Endothelial cell of umbilical vein (primary cell): ENCODE results near the gene OAS3. TPM values are rescaled to one million over a fixed set of nuclear protein-coding genes. Genes with fewer than 3 reads are reported as not detected.

Experiments used
- BruUV-seq: library from RNA; stranded (reverse); fragments of 400-500 nt; replicated peaks from 2 replicates; lab custom pipeline; 2021; lab: Mats Ljungman, UMichigan
- CTCF ChIA-PET: fragments of 300-600, 350-600 bp; sonication (Branson Sonifier 250); formaldehyde crosslinking; loops from one replicate; lab custom pipeline; 2021; ENCODE audit warnings: antibody characterized with exemption, inconsistent platforms; lab: Charles Lee
- POLR2A ChIA-PET: fragments of 300-600, 350-600 bp; sonication (Branson Sonifier 250); formaldehyde crosslinking; loops from one replicate; lab custom pipeline; 2021; ENCODE audit warnings: antibody characterized with exemption, inconsistent platforms; lab: Charles Lee
- DNase-seq: peaks from one replicate; pipeline ENCODE4 v3.0.0-alpha.2; 2011; ENCODE audit warnings: low read depth, low spot score
- FAIRE-seq: peaks from 2 replicates; lab custom pipeline; 2011; peaks lifted over from hg19 to GRCh38; lab: Jason Lieb, UNC
- H2AFZ ChIP-seq: 2 replicates; pipeline ENCODE4 v1.6.0; 2012; ENCODE audit warnings: low read depth, low read length, control low read depth, inconsistent platforms
- H3K27ac ChIP-seq: 2 replicates; pipeline ENCODE4 v1.5.1; 2011; ENCODE audit warnings: low read depth, mild to moderate bottlenecking, control low read depth, low read length, moderate library complexity; ENCODE audit not compliant: insufficient read depth
- H3K27me3 ChIP-seq, 2 experiments: 2 replicates each; pipeline versions ENCODE4 v1.6.0 to v1.6.1; 2011; ENCODE audit warnings: low read length in 2 of 2, mixed read lengths in 1 of 2; ENCODE audit not compliant: control insufficient read depth in 2 of 2, insufficient read depth in 2 of 2
- H3K36me3 ChIP-seq, 2 experiments: 2 replicates in 1 of 2; 3 replicates in 1 of 2; pipeline ENCODE4 v1.5.1; 2011; ENCODE audit warnings: low read length in 2 of 2, mild to moderate bottlenecking in 1 of 2, moderate library complexity in 1 of 2; ENCODE audit not compliant: control insufficient read depth in 2 of 2, insufficient read depth in 2 of 2; ENCODE audit errors: extremely low read depth in 1 of 2
- H3K4me1 ChIP-seq: 3 replicates; pipeline ENCODE4 v1.5.1; 2011; ENCODE audit warnings: mild to moderate bottlenecking, low read length; ENCODE audit not compliant: control insufficient read depth, insufficient read depth; ENCODE audit errors: extremely low read depth
- H3K4me2 ChIP-seq: 2 replicates; pipeline ENCODE4 v1.6.1; 2011; ENCODE audit warnings: low read length, control low read depth, mixed read lengths; ENCODE audit not compliant: insufficient read depth
- H3K4me3 ChIP-seq, 3 experiments: fragments of 200-600 bp in 1 of 3; sonication (generic), shearing (Covaris generic) in 1 of 3; replicated peaks in 1 of 3; 2 replicates each; pipeline ENCODE4 v1.5.1; 2011 to 2016; ENCODE audit warnings: control low read depth in 3 of 3, low read length in 3 of 3, mild to moderate bottlenecking in 2 of 3, inconsistent platforms in 1 of 3, low read depth in 1 of 3, moderate library complexity in 1 of 3; ENCODE audit not compliant: insufficient read depth in 1 of 3
- H3K79me2 ChIP-seq: 2 replicates; pipeline ENCODE4 v1.6.0; 2012; ENCODE audit warnings: low read length, inconsistent platforms; ENCODE audit not compliant: control insufficient read depth, insufficient read depth
- H3K9ac ChIP-seq: replicated peaks from 2 replicates; pipeline ENCODE3; 2011; ENCODE audit warnings: low read length, control low read depth; ENCODE audit not compliant: insufficient read depth; ENCODE audit errors: extremely low read depth
- H3K9me1 ChIP-seq: replicated peaks from 3 replicates; pipeline ENCODE4 v1.6.0; 2011; ENCODE audit warnings: mild to moderate bottlenecking, low read length; ENCODE audit not compliant: control insufficient read depth, insufficient read depth; ENCODE audit errors: extremely low read depth
- H3K9me3 ChIP-seq: replicated peaks from 2 replicates; pipeline ENCODE4 v1.5.1; 2012; ENCODE audit warnings: low read length, inconsistent platforms; ENCODE audit not compliant: control insufficient read depth, insufficient read depth
- H4K20me1 ChIP-seq: replicated peaks from 2 replicates; pipeline ENCODE3; 2011; ENCODE audit warnings: mild to moderate bottlenecking, low read length; ENCODE audit not compliant: control insufficient read depth, insufficient read depth; ENCODE audit errors: extremely low read depth
- EZH2 ChIP-seq: IDR thresholded peaks from 2 replicates; pipeline ENCODE4 v1.6.1; 2012; ENCODE audit warnings: borderline replicate concordance, low read depth, mild to moderate bottlenecking, moderate library complexity, low read length, inconsistent platforms; ENCODE audit not compliant: severe bottlenecking
- FOS ChIP-seq: IDR thresholded peaks from 2 replicates; pipeline ENCODE4 v1.6.1; 2011; ENCODE audit warnings: mild to moderate bottlenecking, low read length, moderate library complexity, borderline replicate concordance; ENCODE audit not compliant: insufficient read depth
- GATA2 ChIP-seq: IDR thresholded peaks from 2 replicates; pipeline ENCODE4 v1.7.0; 2011; ENCODE audit warnings: low read depth, mild to moderate bottlenecking, moderate library complexity, mixed read lengths, low read length; ENCODE audit not compliant: insufficient read length, insufficient read depth
- JUN ChIP-seq: IDR thresholded peaks from 2 replicates; pipeline ENCODE4 v1.6.1; 2011; ENCODE audit warnings: borderline replicate concordance, low read depth; ENCODE audit not compliant: insufficient read length, insufficient read depth
- MYC ChIP-seq: IDR thresholded peaks from one replicate; pipeline ENCODE4 v1.6.1; 2011; ENCODE audit warnings: mild to moderate bottlenecking, low read depth, low read length
- POLR2A ChIP-seq: IDR thresholded peaks from 2 replicates; pipeline ENCODE4 v1.6.1; 2012; ENCODE audit warnings: low read depth, mild to moderate bottlenecking, control low read depth, low read length
- POLR2AphosphoS5 ChIP-seq: IDR thresholded peaks from 2 replicates; pipeline ENCODE4 v1.6.1; 2012; ENCODE audit warnings: low read depth, mild to moderate bottlenecking, control low read depth, low read length, moderate library complexity; ENCODE audit not compliant: insufficient read depth
- dilution Hi-C: fragments of 300-500 bp; cut with MboI; formaldehyde crosslinking; loops from one replicate; pipeline ENCODE4 v1.15.0; 2019; ENCODE audit warnings: low sequenced_read_pairs; ENCODE audit not compliant: extremely low pct_ligation_motif_present
- intact Hi-C: fragments of 100-400 bp; cut with micrococcal nuclease; formaldehyde crosslinking; loops from one replicate; pipeline ENCODE4 v1.10.0; 2022
- polyA plus RNA-seq, 4 experiments: library from polyadenylated mRNA; depleted of rRNA in 3 of 4; stranded (reverse) in 3 of 4; unstranded in 1 of 4; fragments of >200 nt; gene quantifications; 2 replicates each; pipeline versions ENCODE4 v1.2.1 to v1.2.3, GENCODE V29; 2011 to 2012; ENCODE audit warnings: missing spikeins in 1 of 4
- total RNA-seq: library from RNA; stranded (reverse); gene quantifications from 2 replicates; pipeline ENCODE4 v1.2.3, GENCODE V29; 2021
- TF ChIP-seq, protein P1 (sequence below): IDR thresholded peaks from 2 replicates; pipeline ENCODE4 v1.6.1; 2011; ENCODE audit not compliant: insufficient read depth, insufficient read length
- TF ChIP-seq, protein P2 (sequence below), 2 donors: IDR thresholded peaks; 1 replicate in 1 of 2; 2 replicates in 1 of 2; pipeline ENCODE4 v1.5.1; 2011; ENCODE audit warnings: low read length in 2 of 2, mild to moderate bottlenecking in 2 of 2, moderate library complexity in 2 of 2, control low read depth in 1 of 2, inconsistent platforms in 1 of 2, low read depth in 1 of 2; ENCODE audit not compliant: insufficient read depth in 1 of 2; ENCODE audit errors: extremely low read depth in 1 of 2

Gene OAS3
- total and polyA plus RNA-seq, 2 donors (not counting 3 experiments of a cell fraction or from before 2014, with no cell fraction given) = 13.1 to 19.8 TPM

DNA sequence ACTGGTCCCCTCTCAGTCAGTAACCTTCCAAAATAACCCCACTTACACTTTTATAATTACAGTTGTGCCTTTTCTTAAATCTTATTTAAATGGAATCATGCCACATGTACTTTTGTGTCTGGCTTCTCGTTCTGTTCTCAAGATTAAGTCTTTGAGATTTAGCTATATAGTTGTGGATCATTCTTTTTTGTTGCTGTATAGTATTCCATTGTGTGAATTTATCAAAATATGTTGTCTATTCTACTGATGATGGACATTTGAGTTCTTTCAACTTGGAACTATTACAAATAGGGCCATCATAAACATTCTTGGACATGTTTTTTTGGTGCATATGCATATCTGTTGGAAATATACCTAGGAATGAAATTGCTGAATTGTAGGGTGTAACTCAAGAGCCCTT is 9.0 kb downstream of the OAS3 start:
- no peak overlapping the region for H3K27ac ChIP-seq
- intact Hi-C loops (no loop called here), dilution Hi-C loops (no loop called here)
- no peaks in the 10 kb centered on the region for H3K9me1 ChIP-seq
- no peak overlapping the region for H2AFZ ChIP-seq
- no peak overlapping the region for H3K9ac ChIP-seq
- no peaks in the 10 kb centered on the region for H3K27me3 ChIP-seq
- no peaks in the 10 kb centered on the region for H4K20me1 ChIP-seq
- DNase-seq (no peak), FAIRE-seq (no peak)
- TF ChIP-seq MYC (no peak), JUN (no peak), EZH2 (no peak), FOS (no peak), GATA2 (no peak), POLR2A (no peak), POLR2AphosphoS5 (no peak)
- TF ChIP-seq, protein P1, sequence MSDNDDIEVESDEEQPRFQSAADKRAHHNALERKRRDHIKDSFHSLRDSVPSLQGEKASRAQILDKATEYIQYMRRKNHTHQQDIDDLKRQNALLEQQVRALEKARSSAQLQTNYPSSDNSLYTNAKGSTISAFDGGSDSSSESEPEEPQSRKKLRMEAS = no peak
- TF ChIP-seq, protein P2, sequence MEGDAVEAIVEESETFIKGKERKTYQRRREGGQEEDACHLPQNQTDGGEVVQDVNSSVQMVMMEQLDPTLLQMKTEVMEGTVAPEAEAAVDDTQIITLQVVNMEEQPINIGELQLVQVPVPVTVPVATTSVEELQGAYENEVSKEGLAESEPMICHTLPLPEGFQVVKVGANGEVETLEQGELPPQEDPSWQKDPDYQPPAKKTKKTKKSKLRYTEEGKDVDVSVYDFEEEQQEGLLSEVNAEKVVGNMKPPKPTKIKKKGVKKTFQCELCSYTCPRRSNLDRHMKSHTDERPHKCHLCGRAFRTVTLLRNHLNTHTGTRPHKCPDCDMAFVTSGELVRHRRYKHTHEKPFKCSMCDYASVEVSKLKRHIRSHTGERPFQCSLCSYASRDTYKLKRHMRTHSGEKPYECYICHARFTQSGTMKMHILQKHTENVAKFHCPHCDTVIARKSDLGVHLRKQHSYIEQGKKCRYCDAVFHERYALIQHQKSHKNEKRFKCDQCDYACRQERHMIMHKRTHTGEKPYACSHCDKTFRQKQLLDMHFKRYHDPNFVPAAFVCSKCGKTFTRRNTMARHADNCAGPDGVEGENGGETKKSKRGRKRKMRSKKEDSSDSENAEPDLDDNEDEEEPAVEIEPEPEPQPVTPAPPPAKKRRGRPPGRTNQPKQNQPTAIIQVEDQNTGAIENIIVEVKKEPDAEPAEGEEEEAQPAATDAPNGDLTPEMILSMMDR (IDR thresholded peaks at IDR 0.05; ENCODE audit: extremely low read depth in 1 of 2, insufficient read depth in 1 of 2, low read depth in 1 of 2, low read length in 2 of 2) = no peak
- no peaks in the 10 kb centered on the region for H3K9me3 ChIP-seq
- CTCF ChIA-PET = no interaction called here
- no peak overlapping the region for H3K4me3 ChIP-seq
- POLR2A ChIA-PET = no interaction called here
- no peak overlapping the region for H3K4me2 ChIP-seq
- no peaks in the 10 kb centered on the region for H3K79me2 ChIP-seq
- no TSS peak for BruUV-seq
- no peaks in the 10 kb centered on the region for H3K36me3 ChIP-seq
- H3K4me1 ChIP-seq = no peaks in the 10 kb centered on the region
